H1 (cell line): Measurements from ENCODE around the gene AGBL1. TPM values are rescaled to one million over a fixed set of nuclear protein-coding genes. Genes with fewer than 3 reads are reported as not detected.

Experiments used
- CTCF ChIA-PET: fragments of 300-600 bp; sonication (Branson Sonifier 250); formaldehyde crosslinking; loops from one replicate; lab custom pipeline; 2021; ENCODE audit not compliant: partially characterized antibody; lab: Charles Lee
- POLR2A ChIA-PET: fragments of 300-600 bp; sonication (Branson Sonifier 250); formaldehyde crosslinking; loops from one replicate; lab custom pipeline; 2021; ENCODE audit warnings: inconsistent platforms; ENCODE audit not compliant: partially characterized antibody; lab: Charles Lee
- DNase-seq, 2 experiments: peaks; one replicate each; pipeline versions ENCODE4 v3.0.0 to v3.0.0-alpha.2; 2010 to 2022; ENCODE audit warnings: low spot score in 2 of 2, low read depth in 1 of 2, mixed read lengths in 1 of 2
- FAIRE-seq: peaks from 2 replicates; lab custom pipeline; 2011; peaks lifted over from hg19 to GRCh38; lab: Jason Lieb, UNC
- H2AFZ ChIP-seq: 2 replicates; pipeline ENCODE4 v1.8.1; 2012; ENCODE audit warnings: low read length, inconsistent platforms
- H2AK5ac ChIP-seq: 2 replicates; pipeline ENCODE4 v1.6.1; 2013; ENCODE audit warnings: low read depth, low read length
- H2BK120ac ChIP-seq: replicated peaks from 2 replicates; pipeline ENCODE3; 2013; ENCODE audit warnings: low read depth, low read length, inconsistent platforms
- H2BK12ac ChIP-seq: 2 replicates; pipeline ENCODE4 v1.6.1; 2013; ENCODE audit warnings: low read depth, low read length
- H2BK15ac ChIP-seq: 2 replicates; pipeline ENCODE4 v1.6.1; 2013; ENCODE audit warnings: low read length
- H2BK20ac ChIP-seq: 2 replicates; pipeline ENCODE4 v1.6.1; 2013; ENCODE audit warnings: low read length
- H2BK5ac ChIP-seq: 2 replicates; pipeline ENCODE4 v1.6.1; 2013; ENCODE audit warnings: low read depth, low read length
- H3K14ac ChIP-seq: 2 replicates; pipeline ENCODE4 v1.6.1; 2013; ENCODE audit warnings: inconsistent platforms; ENCODE audit not compliant: insufficient read length
- H3K18ac ChIP-seq: 2 replicates; pipeline ENCODE4 v1.6.1; 2013; ENCODE audit warnings: low read length; ENCODE audit errors: extremely low read depth
- H3K23ac ChIP-seq: 2 replicates; pipeline ENCODE4 v1.6.1; 2013; ENCODE audit warnings: inconsistent platforms; ENCODE audit not compliant: insufficient read length
- H3K23me2 ChIP-seq: 2 replicates; pipeline ENCODE4 v1.6.1; 2013; ENCODE audit warnings: low read depth, low read length
- H3K27ac ChIP-seq: 2 replicates; pipeline ENCODE4 v1.6.1; 2011; ENCODE audit warnings: low read depth, low read length, inconsistent platforms
- H3K27me3 ChIP-seq, 4 experiments: replicated peaks in 1 of 4; 1 replicate in 1 of 4; 2 replicates in 3 of 4; pipeline versions ENCODE4 v1.6.1 to v1.8.1; 2011 to 2013; ENCODE audit warnings: low read length in 3 of 4, mild to moderate bottlenecking in 3 of 4, inconsistent platforms in 2 of 4, mixed read lengths in 2 of 4, moderate library complexity in 1 of 4; ENCODE audit not compliant: control insufficient read depth in 3 of 4, insufficient read depth in 3 of 4; ENCODE audit errors: extremely low read depth in 1 of 4
- H3K36me3 ChIP-seq, 4 experiments: 2 replicates each; pipeline versions ENCODE4 v1.6.1 to v1.8.1; 2011 to 2013; ENCODE audit warnings: mild to moderate bottlenecking in 4 of 4, low read length in 3 of 4, moderate library complexity in 2 of 4, control low read depth in 1 of 4, inconsistent platforms in 1 of 4; ENCODE audit not compliant: insufficient read depth in 4 of 4, control insufficient read depth in 2 of 4
- H3K4ac ChIP-seq: replicated peaks from 2 replicates; pipeline ENCODE3; 2013; ENCODE audit warnings: low read length, low read depth, mixed read lengths, inconsistent platforms; ENCODE audit not compliant: insufficient read length
- H3K4me1 ChIP-seq, 4 experiments: replicated peaks in 1 of 4; 1 replicate in 1 of 4; 2 replicates in 3 of 4; pipeline versions ENCODE4 v1.6.1 to v1.8.1; 2011 to 2013; ENCODE audit warnings: low read length in 3 of 4, inconsistent platforms in 2 of 4, mixed read lengths in 1 of 4; ENCODE audit not compliant: insufficient read depth in 4 of 4, control insufficient read depth in 3 of 4
- H3K4me2 ChIP-seq, 2 experiments: 2 replicates each; pipeline versions ENCODE4 v1.6.1 to v1.8.1; 2011 to 2013; ENCODE audit warnings: low read depth in 2 of 2, low read length in 2 of 2, control low read depth in 1 of 2, inconsistent platforms in 1 of 2, mild to moderate bottlenecking in 1 of 2; ENCODE audit not compliant: insufficient read depth in 1 of 2
- H3K4me3 ChIP-seq, 4 experiments: fragments of 200-600, 300-600 bp in 1 of 4; sonication (generic), shearing (Covaris generic), sonication (Bioruptor Twin) in 1 of 4; 2 replicates each; pipeline versions ENCODE4 v1.5.1 to v1.8.1; 2011 to 2016; ENCODE audit warnings: low read length in 4 of 4, low read depth in 3 of 4, control low read depth in 2 of 4, inconsistent platforms in 2 of 4, mild to moderate bottlenecking in 2 of 4, mixed read lengths in 1 of 4, moderate library complexity in 1 of 4; ENCODE audit not compliant: insufficient read depth in 2 of 4; ENCODE audit errors: extremely low read depth in 1 of 4
- H3K56ac ChIP-seq: replicated peaks from 2 replicates; pipeline ENCODE3; 2013; ENCODE audit warnings: low read depth, mild to moderate bottlenecking, mixed read lengths, low read length, inconsistent platforms; ENCODE audit not compliant: insufficient read length
- H3K79me1 ChIP-seq: 2 replicates; pipeline ENCODE4 v1.6.1; 2013; ENCODE audit warnings: low read depth, low read length, control low read depth
- H3K79me2 ChIP-seq, 2 experiments: 2 replicates each; pipeline versions ENCODE4 v1.6.1 to v1.8.1; 2012 to 2013; ENCODE audit warnings: low read length in 2 of 2, mild to moderate bottlenecking in 2 of 2, inconsistent platforms in 1 of 2; ENCODE audit not compliant: insufficient read depth in 2 of 2, control insufficient read depth in 1 of 2
- H3K9ac ChIP-seq, 4 experiments: replicated peaks in 1 of 4; 1 replicate in 1 of 4; 2 replicates in 3 of 4; pipeline versions ENCODE4 v1.6.1 to v1.8.1; 2011 to 2013; ENCODE audit warnings: low read depth in 3 of 4, low read length in 3 of 4, control low read depth in 2 of 4, mild to moderate bottlenecking in 2 of 4, moderate library complexity in 2 of 4, inconsistent platforms in 1 of 4; ENCODE audit errors: extremely low read depth in 1 of 4
- H3K9me3 ChIP-seq, 2 experiments: 2 replicates each; pipeline versions ENCODE4 v1.6.1 to v1.8.1; 2012 to 2013; ENCODE audit warnings: mild to moderate bottlenecking in 2 of 2, moderate library complexity in 2 of 2, control low read depth in 1 of 2, inconsistent platforms in 1 of 2, low read depth in 1 of 2, low read length in 1 of 2, mixed read lengths in 1 of 2; ENCODE audit not compliant: insufficient read depth in 2 of 2
- H4K20me1 ChIP-seq, 2 experiments: replicated peaks in 1 of 2; 2 replicates each; pipeline versions ENCODE3 to v1.8.1; 2011 to 2013; ENCODE audit warnings: inconsistent platforms in 2 of 2, low read length in 2 of 2, mild to moderate bottlenecking in 1 of 2; ENCODE audit not compliant: insufficient read depth in 2 of 2, control insufficient read depth in 1 of 2
- H4K5ac ChIP-seq: 2 replicates; pipeline ENCODE4 v1.6.1; 2013; ENCODE audit warnings: low read length, low read depth, mixed read lengths, inconsistent platforms; ENCODE audit not compliant: insufficient read length
- H4K8ac ChIP-seq: 2 replicates; pipeline ENCODE4 v1.8.0; 2013; ENCODE audit warnings: mild to moderate bottlenecking, moderate library complexity, low read length, inconsistent platforms; ENCODE audit not compliant: insufficient read depth; ENCODE audit errors: extremely low read depth
- H4K91ac ChIP-seq: replicated peaks from 2 replicates; pipeline ENCODE3; 2013; ENCODE audit warnings: low read length, mixed read lengths, inconsistent platforms; ENCODE audit not compliant: insufficient read length
- ATF3 ChIP-seq: IDR thresholded peaks from 2 replicates; pipeline ENCODE4 v1.6.1; 2011; ENCODE audit warnings: low read depth, mild to moderate bottlenecking, low read length; ENCODE audit not compliant: insufficient read depth
- BCL11A ChIP-seq, 2 experiments: IDR thresholded peaks; one replicate each; pipeline ENCODE4 v1.6.1; 2011; ENCODE audit warnings: low read depth in 2 of 2, low read length in 2 of 2, mild to moderate bottlenecking in 2 of 2
- CBX5 ChIP-seq: fragments of 300-800, 300-1000 bp; sonication (generic); IDR thresholded peaks from 2 replicates; pipeline ENCODE4 v1.7.1; 2016; ENCODE audit warnings: antibody characterized with exemption, low read length, low read depth
- CBX8 ChIP-seq: fragments of 300-800, 300-1000 bp; sonication (generic); IDR thresholded peaks from 2 replicates; pipeline ENCODE4 v1.7.1; 2016; ENCODE audit warnings: low read depth, low read length, borderline replicate concordance
- CHD2 ChIP-seq: IDR thresholded peaks from 2 replicates; pipeline ENCODE4 v1.6.1; 2012; ENCODE audit warnings: low read length, improper control_type of control experiment
- FOSL1 ChIP-seq: IDR thresholded peaks from 2 replicates; pipeline ENCODE4 v1.6.1; 2011; ENCODE audit warnings: mild to moderate bottlenecking, low read depth, low read length, moderate library complexity; ENCODE audit not compliant: insufficient read depth
- JUND ChIP-seq: IDR thresholded peaks from 2 replicates; pipeline ENCODE4 v1.6.1; 2011; ENCODE audit warnings: mild to moderate bottlenecking, improper control_type of control experiment, low read length
- MAFK ChIP-seq: IDR thresholded peaks from 2 replicates; pipeline ENCODE4 v1.6.1; 2012; ENCODE audit warnings: low read depth, mild to moderate bottlenecking, improper control_type of control experiment, low read length
- POLR2A ChIP-seq, 2 experiments: IDR thresholded peaks; 1 replicate in 1 of 2; 2 replicates in 1 of 2; pipeline ENCODE4 v1.6.1; 2011; ENCODE audit warnings: low read depth in 2 of 2, low read length in 2 of 2, mild to moderate bottlenecking in 2 of 2; ENCODE audit errors: control extremely low read depth in 1 of 2
- SUZ12 ChIP-seq: fragments of 200-600 bp; sonication (generic); IDR thresholded peaks from 2 replicates; pipeline ENCODE4 v1.6.1; 2012; ENCODE audit warnings: mild to moderate bottlenecking, inconsistent platforms, low read length, moderate library complexity, mixed read lengths
- ZNF274 ChIP-seq: IDR thresholded peaks from 2 replicates; pipeline ENCODE4 v1.7.0; 2012; ENCODE audit warnings: low read length, borderline replicate concordance; ENCODE audit errors: extremely low read depth
- WGBS, 2 experiments: shearing (Covaris generic) in 1 of 2; methylation state at CpG; one replicate each; pipeline versions ENCODE4 v1.1.6 to v1.1.7; 2013 to 2015; ENCODE audit warnings: low lambda C conversion rate in 2 of 2, mixed read lengths in 2 of 2, inconsistent platforms in 1 of 2, low coverage in 1 of 2, missing lambda C conversion rate in 1 of 2; ENCODE audit not compliant: insufficient replicate concordance in 2 of 2, insufficient coverage in 1 of 2, insufficient read length in 1 of 2; ENCODE audit errors: extremely low coverage in 1 of 2, missing lambda C conversion rate in 1 of 2; 5-methylcytosine and 5-hydroxymethylcytosine counted together
- polyA plus RNA-seq, 7 experiments: library from polyadenylated mRNA; depleted of rRNA in 3 of 7; stranded (reverse) in 5 of 7; unstranded in 2 of 7; fragments of >200 nt in 5 of 7; fragments of 200-250 nt in 2 of 7; gene quantifications; 1 replicate in 5 of 7; 2 replicates in 1 of 7; 4 replicates in 1 of 7; pipeline versions ENCODE4 v1.2.1 to v1.2.3, GENCODE V29; 2011 to 2013; ENCODE audit warnings: missing spikeins in 2 of 7, mixed read lengths in 2 of 7
- total RNA-seq: library from RNA; stranded (reverse); fragmentation: NEBNext Ultra II Directional; extraction: Animal tissue kit (Norgen Biotek cat#: 25700); gene quantifications from 2 replicates; pipeline ENCODE4 v1.2.1, GENCODE V29; 2021

AGBL1 gene
- total and polyA plus RNA-seq, 2 of the 8 experiments (the other 6 are each of a cell fraction or from before 2014, with no cell fraction given) = not detected

GRCh38 chr15:86203462-86203861 is 123.8 kb downstream of the AGBL1 start:
- TF ChIP-seq CBX8 (no peak), JUND (no peak), CHD2 (no peak), MAFK (no peak), ATF3 (no peak), FOSL1 (no peak), ZNF274 (no peak), CBX5 (no peak), POLR2A (IDR thresholded peaks at IDR 0.05; ENCODE audit: control extremely low read depth in 1 of 2, low read depth in 2 of 2, low read length in 2 of 2) (no peak), BCL11A (IDR thresholded peaks at IDR 0.05; ENCODE audit: low read depth in 2 of 2, low read length in 2 of 2) (no peak), SUZ12 (no peak)
- no peak overlapping the region for H3K14ac ChIP-seq
- H3K23ac ChIP-seq = no peak overlapping the region
- H3K18ac ChIP-seq = no peak overlapping the region
- whole genome bisulfite sequencing, 2 experiments = 98% methylated on average over 2 of the region's 2 CpGs; no CpG with 5 or more reads in 1 of the 2 experiments
- DNase-seq (no peak), FAIRE-seq (no peak)
- no peaks in the 10 kb centered on the region for H4K20me1 ChIP-seq
- no peak overlapping the region for H3K9ac ChIP-seq
- no peak overlapping the region for H3K4me3 ChIP-seq
- H3K9me3 ChIP-seq = no peaks in the 10 kb centered on the region
- POLR2A ChIA-PET = no interaction called here
- H2BK20ac ChIP-seq = no peak overlapping the region
- no peak overlapping the region for H2AK5ac ChIP-seq
- H2BK5ac ChIP-seq = no peak overlapping the region
- H2AFZ ChIP-seq = no peak overlapping the region
- H3K79me2 ChIP-seq = no peaks in the 10 kb centered on the region
- H4K8ac ChIP-seq = no peak overlapping the region
- H3K27ac ChIP-seq = no peak overlapping the region
- no peak overlapping the region for H3K4ac ChIP-seq
- CTCF ChIA-PET = interaction anchor here (0.8 kb wide), 1 partner anchor 9 kb away, joined by 3 read pairs; no protein-coding TSS in a partner anchor
- H3K4me2 ChIP-seq = no peak overlapping the region
- H3K23me2 ChIP-seq = no peaks in the 10 kb centered on the region
- H3K27me3 ChIP-seq = no peaks in the 10 kb centered on the region
- no peak overlapping the region for H4K5ac ChIP-seq
- H2BK12ac ChIP-seq = no peak overlapping the region
- no peak overlapping the region for H3K56ac ChIP-seq
- no peaks in the 10 kb centered on the region for H3K36me3 ChIP-seq
- no peaks in the 10 kb centered on the region for H3K79me1 ChIP-seq
- H2BK15ac ChIP-seq = no peak overlapping the region
- peaks cover 0 to 6% (median 0%) of the 10 kb centered on the region in 4 experiments; a peak in 1 of 7 replicates for H3K4me1 ChIP-seq
- H2BK120ac ChIP-seq = no peak overlapping the region
- no peak overlapping the region for H4K91ac ChIP-seq
